ENCODE results near the gene EPHA3. TPM values are rescaled to one million over a fixed set of nuclear protein-coding genes. Genes with fewer than 3 reads are reported as not detected.

The EPHA3 gene
- total RNA-seq, 1 experiment from 2014 or later = not detected

- H3K27me3 ChIP-seq (replicated peaks; ENCODE audit: control insufficient read depth, insufficient read depth, low read length) = no peaks in the 10 kb centered on the region
- H3K4me3 ChIP-seq (ENCODE audit: low read depth, low read length) = no peak overlapping the region
- POLR2A ChIA-PET = no interaction called here
- no peaks in the 10 kb centered on the region for H3K4me1 Mint-ChIP-seq (ENCODE audit: low read depth, unreplicated experiment)
- TF ChIP-seq CTCF (IDR thresholded peaks at IDR 0.05; ENCODE audit: insufficient read depth in 1 of 2, low read depth in 1 of 2, low read length in 1 of 2, severe bottlenecking in 1 of 2, unreplicated experiment in 1 of 2) = no peak
- no peak for DNase-seq
- intact Hi-C loops (cut with micrococcal nuclease; ENCODE audit: unreplicated experiment) = no loop called here
- no peaks in the 10 kb centered on the region for H3K9me3 ChIP-seq
- no peak overlapping the region for H3K27ac Mint-ChIP-seq (ENCODE audit: unreplicated experiment)
- CTCF ChIA-PET = no interaction called here
- no TSS peak for BruUV-seq (replicated peaks)
- no peaks in the 10 kb centered on the region for H3K36me3 Mint-ChIP-seq (ENCODE audit: insufficient read depth, unreplicated experiment)
- H3K4me1 ChIP-seq = no peaks in the 10 kb centered on the region
- H3K36me3 ChIP-seq (ENCODE audit: control insufficient read depth, insufficient read depth, low read length) = no peaks in the 10 kb centered on the region
- H3K9me3 Mint-ChIP-seq (ENCODE audit: unreplicated experiment) = no peaks in the 10 kb centered on the region
- no peak overlapping the region for H3K4me3 Mint-ChIP-seq (ENCODE audit: unreplicated experiment)
- H3K27me3 Mint-ChIP-seq (ENCODE audit: insufficient read depth, unreplicated experiment) = no peaks in the 10 kb centered on the region
These were observed 306.8 kb downstream of the EPHA3 start for GRCh38 chr3:89414270-89414669.

GRCh38 chr3:89419647-89420241 lies 312.3 kb downstream of the EPHA3 start:
- Mint-ChIP-seq H3K27me3 (ENCODE audit: insufficient read depth, unreplicated experiment) (no peaks in the 10 kb centered on the region), H3K9me3 (ENCODE audit: unreplicated experiment) (no peaks in the 10 kb centered on the region), H3K4me3 (ENCODE audit: unreplicated experiment) (no peak overlapping the region), H3K27ac (ENCODE audit: unreplicated experiment) (no peak overlapping the region), H3K36me3 (ENCODE audit: insufficient read depth, unreplicated experiment) (no peaks in the 10 kb centered on the region), H3K4me1 (ENCODE audit: low read depth, unreplicated experiment) (no peaks in the 10 kb centered on the region)
- POLR2A ChIA-PET = no interaction called here
- Histone ChIP-seq H3K9me3 (no peaks in the 10 kb centered on the region), H3K36me3 (ENCODE audit: control insufficient read depth, insufficient read depth, low read length) (no peaks in the 10 kb centered on the region), H3K27me3 (replicated peaks; ENCODE audit: control insufficient read depth, insufficient read depth, low read length) (no peaks in the 10 kb centered on the region), H3K4me3 (ENCODE audit: low read depth, low read length) (no peak overlapping the region), H3K4me1 (no peaks in the 10 kb centered on the region)
- intact Hi-C loops (cut with micrococcal nuclease; ENCODE audit: unreplicated experiment) = no loop called here
- no peak for TF ChIP-seq CTCF (IDR thresholded peaks at IDR 0.05; ENCODE audit: insufficient read depth in 1 of 2, low read depth in 1 of 2, low read length in 1 of 2, severe bottlenecking in 1 of 2, unreplicated experiment in 1 of 2)
- BruUV-seq (replicated peaks) = no TSS peak
- CTCF ChIA-PET = no interaction called here
- DNase-seq = no peak

DNA sequence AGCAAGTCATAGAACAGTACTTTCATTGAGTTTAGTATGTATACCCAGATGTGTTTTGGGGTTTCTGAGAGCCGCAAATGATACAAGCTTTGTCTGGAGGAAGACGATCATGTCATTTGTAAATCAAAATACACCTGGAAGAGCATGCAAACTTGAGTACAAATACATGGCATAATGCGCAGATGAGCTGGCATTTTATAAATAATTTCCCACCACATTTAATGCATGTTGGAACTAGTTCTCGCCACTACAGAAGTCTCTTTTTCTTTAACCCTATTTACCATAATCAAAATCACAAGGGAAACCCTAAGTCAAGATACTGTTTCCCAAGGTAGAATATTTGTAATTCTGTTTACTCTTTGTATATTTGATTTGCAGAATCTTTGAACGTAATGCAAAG lies 318.6 kb downstream of the EPHA3 start:
- H3K9me3 Mint-ChIP-seq (ENCODE audit: unreplicated experiment) = no peaks in the 10 kb centered on the region
- Histone ChIP-seq H3K4me1 (no peaks in the 10 kb centered on the region), H3K9me3 (no peaks in the 10 kb centered on the region), H3K4me3 (ENCODE audit: low read depth, low read length) (no peak overlapping the region), H3K36me3 (ENCODE audit: control insufficient read depth, insufficient read depth, low read length) (no peaks in the 10 kb centered on the region), H3K27me3 (replicated peaks; ENCODE audit: control insufficient read depth, insufficient read depth, low read length) (no peaks in the 10 kb centered on the region)
- POLR2A ChIA-PET = no interaction called here
- TF ChIP-seq CTCF (IDR thresholded peaks at IDR 0.05; ENCODE audit: insufficient read depth in 1 of 2, low read depth in 1 of 2, low read length in 1 of 2, severe bottlenecking in 1 of 2, unreplicated experiment in 1 of 2) = no peak
- CTCF ChIA-PET = no interaction called here
- H3K36me3 Mint-ChIP-seq (ENCODE audit: insufficient read depth, unreplicated experiment) = no peaks in the 10 kb centered on the region
- no peak overlapping the region for H3K4me3 Mint-ChIP-seq (ENCODE audit: unreplicated experiment)
- intact Hi-C loops (cut with micrococcal nuclease; ENCODE audit: unreplicated experiment) = no loop called here
- BruUV-seq (replicated peaks) = no TSS peak
- H3K27me3 Mint-ChIP-seq (ENCODE audit: insufficient read depth, unreplicated experiment) = no peaks in the 10 kb centered on the region
- DNase-seq = no peak
- no peaks in the 10 kb centered on the region for H3K4me1 Mint-ChIP-seq (ENCODE audit: low read depth, unreplicated experiment)
- H3K27ac Mint-ChIP-seq (ENCODE audit: unreplicated experiment) = no peak overlapping the region
